ENCODE data around the gene MKNK2.
"Not testable (repeated sequence)": the region's sequence is repeated elsewhere in the genome, so short reads cannot be mapped to it uniquely, and the experiment has no call there.

MKNK2 gene

GRCh38 chr19:2042485-2043250 lies 8.4 kb downstream of the MKNK2 start:
- no peak for DNase-seq

GRCh38 chr19:2041683-2042484 lies 9.2 kb downstream of the MKNK2 start:
- peak; percentile 91 to 98 for DNase-seq

- DNase-seq: no peak
These were observed 9.7 kb downstream of the MKNK2 start for GRCh38 chr19:2041433-2041682.

- no peak for DNase-seq
These were observed 10.2 kb downstream of the MKNK2 start for GRCh38 chr19:2040647-2041432.

GRCh38 chr19:2039959-2040646 lies 10.9 kb downstream of the MKNK2 start:
- DNase-seq: no peak

GRCh38 chr19:2039089-2039958 lies 11.7 kb downstream of the MKNK2 start:
- DNase-seq: no peak

- no peak for DNase-seq
These were observed 12.6 kb downstream of the MKNK2 start for GRCh38 chr19:2038284-2039088.

- DNase-seq: no peak
These were observed 13.3 kb downstream of the MKNK2 start for GRCh38 chr19:2037651-2038255.

- DNase-seq: no peak
These were observed 14.6 kb downstream of the MKNK2 start for GRCh38 chr19:2036424-2036823.

GRCh38 chr19:2035590-2035991 lies 15.5 kb downstream of the MKNK2 start:
- DNase-seq: no peak

- DNase-seq: no peak
These were observed 16.1 kb downstream of the MKNK2 start for GRCh38 chr19:2034729-2035589.

GRCh38 chr19:2034253-2034652 lies 16.8 kb downstream of the MKNK2 start:
- DNase-seq: not testable (repeated sequence)

GRCh38 chr19:2033825-2034159 lies 17.3 kb downstream of the MKNK2 start:
- no peak for DNase-seq

- DNase-seq: no peak
These were observed 17.8 kb downstream of the MKNK2 start for GRCh38 chr19:2033115-2033824.

- peak; percentile 60 to 82 for DNase-seq
These were observed 18.6 kb downstream of the MKNK2 start for GRCh38 chr19:2032296-2032941.

- no peak for DNase-seq
These were observed 23.7 kb downstream of the MKNK2 start for GRCh38 chr19:2027361-2027760.

- DNase-seq: no peak
These were observed 24.3 kb downstream of the MKNK2 start for GRCh38 chr19:2026770-2027169.

GRCh38 chr19:2022289-2022688 lies 28.8 kb downstream of the MKNK2 start:
- DNase-seq: no peak

All from NCI-H187 (cell line).